Measurements from ENCODE around the gene EPOP. TPM values are rescaled to one million over a fixed set of nuclear protein-coding genes. Genes with fewer than 3 reads are reported as not detected.
"Not testable (repeated sequence)": the region's sequence is repeated elsewhere in the genome, so short reads cannot be mapped to it uniquely, and the experiment has no call there.

The EPOP gene
- total RNA-seq, 4 donors from 2014 or later, result 1.3 to 5.7 (median 4.6) TPM

DNA sequence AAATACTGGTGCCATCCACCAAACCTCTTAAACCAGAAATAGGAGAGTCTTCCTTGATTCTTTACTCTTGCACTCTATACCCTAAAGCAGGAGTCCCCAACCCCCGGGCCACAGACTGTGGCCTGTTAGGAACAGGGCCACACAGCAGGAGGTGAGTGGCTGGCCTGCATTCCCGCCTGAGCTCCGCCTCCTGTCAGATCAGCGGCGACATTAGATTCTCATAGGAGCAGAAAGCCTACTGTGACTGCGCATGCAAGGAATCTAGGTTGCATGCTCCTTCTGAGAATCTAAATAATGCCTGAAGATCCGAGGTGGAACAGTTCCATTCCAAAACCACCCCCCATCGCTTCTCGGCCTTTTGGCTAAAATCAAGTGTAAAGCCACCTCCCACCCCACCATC is 38.7 kb downstream of the EPOP start:
- DNase-seq (ENCODE audit: low spot score in 2 of 2), result no peak

DNA sequence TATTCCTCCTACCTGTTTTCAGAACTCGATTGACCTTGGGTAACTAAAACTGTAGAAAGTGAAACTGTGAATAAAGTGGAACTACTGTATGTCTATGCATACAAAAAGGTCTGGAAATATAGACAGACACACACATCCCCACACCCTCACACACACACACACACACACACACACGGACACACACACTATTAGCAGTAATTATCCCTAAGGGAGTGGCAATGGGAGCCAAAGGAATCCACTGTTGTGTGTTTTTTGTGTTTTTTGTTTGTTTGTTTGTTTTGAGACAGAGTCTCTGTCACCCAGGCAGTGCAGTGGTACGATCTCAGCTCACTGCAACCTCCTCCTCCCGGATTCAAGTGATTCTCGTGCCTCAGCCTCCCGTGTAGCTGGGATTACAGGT is 42.4 kb downstream of the EPOP start:
- DNase-seq (ENCODE audit: low spot score in 2 of 2), result no peak
- 67 to 69% methylated on average over 6 of the region's 6 CpGs for WGBS, 2 donors

More for the DNA sequence above, 38.7 kb downstream of the EPOP start:
- no peak for TF ChIP-seq POLR2A (IDR thresholded peaks at IDR 0.05)
- TF ChIP-seq CTCF (IDR thresholded peaks at IDR 0.05), result no peak
- no peak for TF ChIP-seq EP300 (IDR thresholded peaks at IDR 0.05)
- no peak overlapping the region for H3K27ac ChIP-seq
- H3K4me1 ChIP-seq, result no peaks in the 10 kb centered on the region
- H3K4me3 ChIP-seq, result no peak overlapping the region
- no peaks in the 10 kb centered on the region for H3K36me3 ChIP-seq
- H3K9me3 ChIP-seq, result no peaks in the 10 kb centered on the region
- WGBS, 2 donors, result 60 to 62% methylated on average over 9 of the region's 9 CpGs
- no peaks in the 10 kb centered on the region for H3K27me3 ChIP-seq

DNA sequence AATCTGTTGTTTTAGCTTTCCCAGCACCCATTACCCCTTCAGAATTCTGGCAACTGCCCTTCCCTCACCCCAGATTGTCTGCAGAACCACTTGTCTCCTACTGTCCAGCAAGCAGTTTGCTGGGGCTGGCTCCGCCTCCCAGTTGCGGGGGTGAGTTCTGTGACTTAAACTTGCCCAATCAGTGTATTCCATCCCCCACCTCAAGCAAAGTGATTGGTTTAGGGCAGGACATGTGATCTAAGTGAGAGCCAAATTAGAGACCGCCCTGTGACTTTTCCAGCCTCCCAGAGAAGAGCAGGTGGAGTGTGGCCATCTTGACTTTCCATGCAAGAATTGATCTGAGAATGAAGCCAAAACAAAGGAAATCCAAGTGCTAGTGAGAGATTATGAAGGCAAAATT is 46.3 kb downstream of the EPOP start:
- no peaks in the 10 kb centered on the region for H3K36me3 ChIP-seq
- H3K9me3 ChIP-seq, result no peaks in the 10 kb centered on the region
- no peak overlapping the region for H3K4me3 ChIP-seq
- DNase-seq (ENCODE audit: low spot score in 2 of 2), result no peak
- no peak for TF ChIP-seq POLR2A (IDR thresholded peaks at IDR 0.05)
- no peak for TF ChIP-seq EP300 (IDR thresholded peaks at IDR 0.05)
- TF ChIP-seq CTCF (IDR thresholded peaks at IDR 0.05), result no peak
- peaks cover 0 to 14% of the 10 kb centered on the region in 2 donors for H3K27me3 ChIP-seq
- no peaks in the 10 kb centered on the region for H3K4me1 ChIP-seq
- WGBS, 2 donors, result 64% methylated on average over 3 of the region's 3 CpGs
- H3K27ac ChIP-seq, result no peak overlapping the region

More for the DNA sequence above, 42.4 kb downstream of the EPOP start:
- no peaks in the 10 kb centered on the region for H3K27me3 ChIP-seq
- no peak overlapping the region for H3K4me3 ChIP-seq
- H3K4me1 ChIP-seq, result no peaks in the 10 kb centered on the region
- no peaks in the 10 kb centered on the region for H3K36me3 ChIP-seq
- no peak overlapping the region for H3K27ac ChIP-seq
- TF ChIP-seq POLR2A (IDR thresholded peaks at IDR 0.05), result no peak
- TF ChIP-seq EP300 (IDR thresholded peaks at IDR 0.05), result no peak
- no peak for TF ChIP-seq CTCF (IDR thresholded peaks at IDR 0.05)
- no peaks in the 10 kb centered on the region for H3K9me3 ChIP-seq

GRCh38 chr17:38627957-38628356 is 46.8 kb downstream of the EPOP start:
- H3K9me3 ChIP-seq, result no peaks in the 10 kb centered on the region
- no peak for TF ChIP-seq POLR2A (IDR thresholded peaks at IDR 0.05)
- no peak for TF ChIP-seq CTCF (IDR thresholded peaks at IDR 0.05)
- TF ChIP-seq EP300 (IDR thresholded peaks at IDR 0.05), result no peak
- peaks cover 0 to 19% of the 10 kb centered on the region in 2 donors for H3K27me3 ChIP-seq
- no peaks in the 10 kb centered on the region for H3K36me3 ChIP-seq
- H3K27ac ChIP-seq, result no peak overlapping the region
- DNase-seq (ENCODE audit: low spot score in 2 of 2), result no peak
- 91 to 92% methylated on average over 2 of the region's 2 CpGs for WGBS, 2 donors
- H3K4me3 ChIP-seq, result no peak overlapping the region
- H3K4me1 ChIP-seq, result no peaks in the 10 kb centered on the region

DNA sequence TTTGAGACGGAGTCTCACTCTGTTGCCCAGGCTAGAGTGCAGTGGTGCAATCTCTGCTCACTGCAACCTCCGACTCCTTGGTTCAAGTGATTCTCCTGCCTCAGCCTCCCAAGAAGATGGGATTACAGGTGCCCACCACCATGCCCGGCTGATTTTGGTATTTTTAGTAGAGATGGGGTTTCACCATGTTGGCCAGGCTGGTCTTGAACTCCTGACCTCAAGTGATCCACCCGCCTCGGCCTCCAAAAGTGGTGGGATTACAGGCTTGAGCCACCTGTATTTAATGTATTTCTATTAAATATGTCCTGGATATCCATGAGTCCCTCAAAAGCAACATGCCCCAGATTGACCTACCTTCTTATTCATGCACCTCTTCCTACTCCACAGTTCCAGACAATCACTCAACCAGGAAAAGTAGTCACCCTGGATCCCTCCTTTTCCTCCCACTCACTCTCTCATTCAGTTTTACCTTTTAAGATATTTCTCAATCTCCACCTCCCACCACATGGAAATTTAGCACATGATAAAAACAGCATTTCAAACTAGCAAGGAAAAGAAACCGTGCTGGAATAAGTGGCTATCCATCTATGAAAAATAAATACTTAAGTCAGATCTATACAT is 48.0 kb downstream of the EPOP start:
- not testable (repeated sequence) for H3K9me3 ChIP-seq; H3K27ac ChIP-seq; DNase-seq (ENCODE audit: low spot score in 2 of 2); H3K36me3 ChIP-seq; H3K4me3 ChIP-seq; H3K4me1 ChIP-seq
- WGBS, 2 donors, result 84 to 85% methylated on average over 6 of the region's 6 CpGs
- peaks cover 0 to 31% of the 10 kb centered on the region in 2 donors for H3K27me3 ChIP-seq

GRCh38 chr17:38625482-38625881 is 49.3 kb downstream of the EPOP start:
- no peaks in the 10 kb centered on the region for H3K4me1 ChIP-seq
- no peaks in the 10 kb centered on the region for H3K9me3 ChIP-seq

DNA sequence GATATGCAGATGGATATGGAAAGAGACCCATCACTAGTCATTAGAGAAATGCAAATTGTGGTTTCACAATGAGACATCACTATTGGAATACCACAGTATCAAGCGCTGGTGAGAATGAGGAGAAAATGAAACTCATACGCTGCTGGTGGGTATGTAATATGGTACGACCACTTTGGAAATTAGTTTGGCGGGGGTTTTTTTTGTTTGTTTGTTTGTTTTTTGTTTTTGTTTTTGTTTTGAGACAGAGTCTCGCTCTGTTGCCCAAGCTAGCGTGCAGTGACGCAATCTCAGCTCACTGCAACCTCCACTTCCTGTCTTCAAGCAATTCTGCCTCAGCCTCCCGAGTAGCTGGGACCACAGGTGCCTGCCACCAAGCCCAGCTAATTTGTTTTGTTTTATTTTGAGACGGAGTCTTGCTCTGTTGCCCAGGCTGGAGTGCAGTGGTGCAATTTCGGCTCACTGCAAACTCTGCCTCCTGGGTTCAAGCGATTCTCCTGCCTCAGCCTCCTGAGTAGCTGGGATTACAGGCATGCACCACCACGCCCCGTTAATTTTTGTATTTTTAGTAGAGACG is 49.9 kb downstream of the EPOP start:
- H3K36me3 ChIP-seq; H3K27ac ChIP-seq; DNase-seq (ENCODE audit: low spot score in 2 of 2); H3K4me1 ChIP-seq; H3K9me3 ChIP-seq; H3K4me3 ChIP-seq: not testable (repeated sequence)
- WGBS, 2 donors, result 78% methylated on average over 14 of the region's 14 CpGs
- peaks cover 0 to 47% of the 10 kb centered on the region in 2 donors for H3K27me3 ChIP-seq

More at GRCh38 chr17:38625482-38625881, 49.3 kb downstream of the EPOP start:
- TF ChIP-seq EP300 (IDR thresholded peaks at IDR 0.05), result no peak
- no peak for TF ChIP-seq CTCF (IDR thresholded peaks at IDR 0.05)
- no peak for TF ChIP-seq POLR2A (IDR thresholded peaks at IDR 0.05)
- Histone ChIP-seq H3K4me3 (no peak overlapping the region), H3K27ac (no peak overlapping the region), H3K36me3 (no peaks in the 10 kb centered on the region), H3K27me3 (peaks cover 0 to 42% of the 10 kb centered on the region in 2 donors)
- DNase-seq (ENCODE audit: low spot score in 2 of 2), result no peak
